OCI-LY7 (cell line): Measurements from ENCODE around the gene TCERG1L.

Experiments
- EZH2phosphoT487 ChIP-seq: fragments of 200-600 bp; sonication (generic); IDR thresholded peaks from 2 replicates; pipeline ENCODE4 v1.6.1; 2018; ENCODE audit warnings: low read depth, borderline replicate concordance, mild to moderate bottlenecking, mixed run types, antibody characterized with exemption, low read length, moderate library complexity, mixed read lengths
- TF ChIP-seq, protein P1 (sequence below): fragments of 200-600 bp; sonication (generic); conservative IDR thresholded peaks from 2 replicates; pipeline ENCODE4 v1.5.1; 2014; ENCODE audit warnings: mild to moderate bottlenecking, antibody characterized with exemption, low read length, moderate library complexity, mixed read lengths

DNA sequence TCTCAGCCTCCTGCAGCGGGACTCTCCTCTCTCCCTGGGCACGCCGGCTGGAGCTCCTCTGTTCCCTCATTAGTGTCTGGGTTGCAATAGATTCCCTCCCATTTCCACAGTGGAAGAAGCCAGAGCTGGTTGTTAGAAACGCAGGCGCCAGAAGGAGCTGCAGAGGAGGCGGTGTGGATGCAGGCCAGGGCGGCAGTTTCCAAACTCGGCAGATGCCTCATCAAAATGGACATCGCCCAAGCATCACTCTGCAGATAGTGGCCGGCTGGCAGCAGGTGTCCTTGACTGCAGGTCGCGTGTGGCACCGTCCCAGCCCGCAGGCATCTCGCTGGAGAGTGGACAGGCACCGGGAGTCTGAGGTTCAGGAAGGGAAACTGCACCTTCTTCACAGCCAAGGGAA, 201.8 kb downstream of the TCERG1L start:
- TF ChIP-seq, protein P1, sequence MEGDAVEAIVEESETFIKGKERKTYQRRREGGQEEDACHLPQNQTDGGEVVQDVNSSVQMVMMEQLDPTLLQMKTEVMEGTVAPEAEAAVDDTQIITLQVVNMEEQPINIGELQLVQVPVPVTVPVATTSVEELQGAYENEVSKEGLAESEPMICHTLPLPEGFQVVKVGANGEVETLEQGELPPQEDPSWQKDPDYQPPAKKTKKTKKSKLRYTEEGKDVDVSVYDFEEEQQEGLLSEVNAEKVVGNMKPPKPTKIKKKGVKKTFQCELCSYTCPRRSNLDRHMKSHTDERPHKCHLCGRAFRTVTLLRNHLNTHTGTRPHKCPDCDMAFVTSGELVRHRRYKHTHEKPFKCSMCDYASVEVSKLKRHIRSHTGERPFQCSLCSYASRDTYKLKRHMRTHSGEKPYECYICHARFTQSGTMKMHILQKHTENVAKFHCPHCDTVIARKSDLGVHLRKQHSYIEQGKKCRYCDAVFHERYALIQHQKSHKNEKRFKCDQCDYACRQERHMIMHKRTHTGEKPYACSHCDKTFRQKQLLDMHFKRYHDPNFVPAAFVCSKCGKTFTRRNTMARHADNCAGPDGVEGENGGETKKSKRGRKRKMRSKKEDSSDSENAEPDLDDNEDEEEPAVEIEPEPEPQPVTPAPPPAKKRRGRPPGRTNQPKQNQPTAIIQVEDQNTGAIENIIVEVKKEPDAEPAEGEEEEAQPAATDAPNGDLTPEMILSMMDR: no peak
- TF ChIP-seq EZH2phosphoT487: no peak
